ENCODE data around the gene GNAS.

The GNAS gene

DNA sequence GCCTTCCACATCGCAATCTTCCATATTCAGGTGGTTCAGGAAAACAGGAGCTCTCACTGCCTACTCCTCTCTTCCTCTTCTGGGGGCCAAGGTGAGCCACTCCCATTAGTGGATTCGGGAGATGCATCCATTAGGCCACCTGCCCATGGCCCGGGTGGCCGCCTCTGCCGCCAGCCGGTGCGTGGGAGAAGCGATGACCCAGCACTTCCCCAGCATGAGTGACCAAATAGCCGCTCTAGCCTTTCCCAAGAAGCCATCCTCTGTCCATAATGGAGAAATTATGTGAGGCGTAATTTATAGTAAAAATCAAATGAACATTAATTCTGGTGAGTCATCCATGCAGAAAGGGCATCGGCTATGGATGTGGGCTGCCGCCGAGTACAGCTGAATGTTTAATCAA lies 41.2 kb upstream of the GNAS start:
- no peaks in the 10 kb centered on the region for H3K27me3 ChIP-seq (ENCODE audit: insufficient read depth, insufficient read length)
- no peak overlapping the region for H3K4me3 ChIP-seq (ENCODE audit: insufficient read length, low read depth)
- TF ChIP-seq ZNF274 (IDR thresholded peaks at IDR 0.05; ENCODE audit: low read depth, low read length) (no peak), YY1 (IDR thresholded peaks at IDR 0.05; ENCODE audit: insufficient read depth, insufficient read length) (no peak), SUZ12 (IDR thresholded peaks at IDR 0.05; ENCODE audit: extremely low read depth, insufficient read depth, insufficient read length) (no peak)
- H3K4me1 ChIP-seq (ENCODE audit: insufficient read depth, insufficient read length) = peaks cover 13% of the 10 kb centered on the region
- no peaks in the 10 kb centered on the region for H3K9me3 ChIP-seq (ENCODE audit: insufficient read depth, low read length)
- no peak for DNase-seq (ENCODE audit: low read depth, low spot score)
- no peak overlapping the region for H3K9ac ChIP-seq (ENCODE audit: insufficient read length, low read depth)
- H3K36me3 ChIP-seq (ENCODE audit: insufficient read depth, insufficient read length, low read length) = peaks cover 6% of the 10 kb centered on the region

DNA sequence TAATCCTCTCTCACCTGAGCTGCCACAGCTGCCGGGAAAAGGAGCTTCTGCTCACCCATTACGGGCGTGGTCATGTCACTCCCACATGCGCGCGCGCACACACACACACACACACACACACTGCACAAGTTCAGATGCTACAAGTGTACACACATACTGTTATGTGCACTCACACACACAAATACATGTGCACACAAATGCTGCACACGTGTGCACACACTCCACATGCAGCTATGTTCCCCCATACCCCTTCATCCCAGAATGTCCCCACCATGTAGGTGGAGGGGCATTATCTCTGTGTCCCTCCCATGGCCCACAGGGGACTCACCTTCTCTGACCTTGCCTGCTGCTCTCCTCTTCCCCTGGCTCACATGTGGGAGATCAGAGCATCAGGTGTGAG lies 39.1 kb upstream of the GNAS start:
- H3K4me1 ChIP-seq (ENCODE audit: insufficient read depth, insufficient read length) = peaks cover 7% of the 10 kb centered on the region
- DNase-seq (ENCODE audit: low read depth, low spot score) = no peak
- H3K36me3 ChIP-seq (ENCODE audit: insufficient read depth, insufficient read length, low read length) = peaks cover 26% of the 10 kb centered on the region
- H3K4me3 ChIP-seq (ENCODE audit: insufficient read length, low read depth) = no peak overlapping the region
- TF ChIP-seq ZNF274 (IDR thresholded peaks at IDR 0.05; ENCODE audit: low read depth, low read length) (no peak), SUZ12 (IDR thresholded peaks at IDR 0.05; ENCODE audit: extremely low read depth, insufficient read depth, insufficient read length) (no peak), YY1 (IDR thresholded peaks at IDR 0.05; ENCODE audit: insufficient read depth, insufficient read length) (no peak)
- no peaks in the 10 kb centered on the region for H3K27me3 ChIP-seq (ENCODE audit: insufficient read depth, insufficient read length)
- H3K9ac ChIP-seq (ENCODE audit: insufficient read length, low read depth) = no peak overlapping the region
- no peaks in the 10 kb centered on the region for H3K9me3 ChIP-seq (ENCODE audit: insufficient read depth, low read length)

DNA sequence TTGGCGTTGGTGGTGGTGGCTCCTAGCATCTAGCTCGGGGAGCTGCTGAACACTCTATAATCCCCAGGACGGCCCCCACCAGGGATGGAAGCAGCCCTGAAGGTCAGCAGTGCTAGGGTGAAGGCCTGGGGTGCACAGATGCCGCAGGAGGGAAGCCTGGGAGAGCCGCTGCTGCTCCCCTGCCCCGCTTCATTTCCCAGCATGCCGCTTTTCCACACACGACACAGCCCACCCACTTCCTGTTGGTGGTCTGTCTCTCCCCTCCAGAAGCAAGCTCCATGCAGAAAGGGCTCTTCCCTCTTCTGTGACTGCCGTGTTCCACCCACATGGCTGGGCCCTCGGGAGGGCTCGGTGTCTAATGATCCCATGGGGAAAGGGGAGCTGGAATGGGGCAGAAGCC lies 37.1 kb upstream of the GNAS start:
- Histone ChIP-seq H3K4me3 (ENCODE audit: insufficient read length, low read depth) (no peak overlapping the region), H3K36me3 (ENCODE audit: insufficient read depth, insufficient read length, low read length) (peaks cover 44% of the 10 kb centered on the region), H3K4me1 (ENCODE audit: insufficient read depth, insufficient read length) (peaks cover 6% of the 10 kb centered on the region), H3K27me3 (ENCODE audit: insufficient read depth, insufficient read length) (no peaks in the 10 kb centered on the region), H3K9me3 (ENCODE audit: insufficient read depth, low read length) (no peaks in the 10 kb centered on the region), H3K9ac (ENCODE audit: insufficient read length, low read depth) (no peak overlapping the region)
- no peak for TF ChIP-seq ZNF274 (IDR thresholded peaks at IDR 0.05; ENCODE audit: low read depth, low read length)
- DNase-seq (ENCODE audit: low read depth, low spot score) = no peak

DNA sequence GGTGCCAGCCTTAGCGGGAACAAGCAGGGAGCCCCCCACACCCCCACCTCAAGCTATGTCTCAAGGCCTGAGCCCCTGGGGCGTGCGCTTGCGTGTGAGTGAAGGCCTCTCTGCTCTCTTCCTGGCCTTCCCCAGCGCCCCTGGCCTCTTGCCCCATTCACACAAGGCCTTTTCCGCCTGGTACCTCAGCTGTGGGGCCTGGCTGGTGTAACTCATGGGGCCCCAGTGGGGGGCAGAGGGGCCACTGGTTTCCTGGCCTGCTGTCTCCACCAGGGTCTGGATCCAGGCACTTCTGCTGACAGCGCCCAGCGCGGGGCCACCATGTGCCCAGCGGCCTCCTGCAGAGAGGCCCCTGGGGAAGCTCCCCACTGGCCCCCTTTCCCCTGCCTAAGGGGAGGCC lies 36.5 kb upstream of the GNAS start:
- Histone ChIP-seq H3K36me3 (ENCODE audit: insufficient read depth, insufficient read length, low read length) (peaks cover 48% of the 10 kb centered on the region), H3K4me1 (ENCODE audit: insufficient read depth, insufficient read length) (peaks cover 3% of the 10 kb centered on the region), H3K4me3 (ENCODE audit: insufficient read length, low read depth) (no peak overlapping the region), H3K27me3 (ENCODE audit: insufficient read depth, insufficient read length) (no peaks in the 10 kb centered on the region), H3K9me3 (ENCODE audit: insufficient read depth, low read length) (peaks cover 3% of the 10 kb centered on the region; the same call in 1 of the 2 replicates), H3K9ac (ENCODE audit: insufficient read length, low read depth) (no peak overlapping the region)
- TF ChIP-seq SUZ12 (IDR thresholded peaks at IDR 0.05; ENCODE audit: extremely low read depth, insufficient read depth, insufficient read length) = no peak
- TF ChIP-seq YY1 (IDR thresholded peaks at IDR 0.05; ENCODE audit: insufficient read depth, insufficient read length) = no peak
- no peak for TF ChIP-seq ZNF274 (IDR thresholded peaks at IDR 0.05; ENCODE audit: low read depth, low read length)
- no peak for DNase-seq (ENCODE audit: low read depth, low spot score)

DNA sequence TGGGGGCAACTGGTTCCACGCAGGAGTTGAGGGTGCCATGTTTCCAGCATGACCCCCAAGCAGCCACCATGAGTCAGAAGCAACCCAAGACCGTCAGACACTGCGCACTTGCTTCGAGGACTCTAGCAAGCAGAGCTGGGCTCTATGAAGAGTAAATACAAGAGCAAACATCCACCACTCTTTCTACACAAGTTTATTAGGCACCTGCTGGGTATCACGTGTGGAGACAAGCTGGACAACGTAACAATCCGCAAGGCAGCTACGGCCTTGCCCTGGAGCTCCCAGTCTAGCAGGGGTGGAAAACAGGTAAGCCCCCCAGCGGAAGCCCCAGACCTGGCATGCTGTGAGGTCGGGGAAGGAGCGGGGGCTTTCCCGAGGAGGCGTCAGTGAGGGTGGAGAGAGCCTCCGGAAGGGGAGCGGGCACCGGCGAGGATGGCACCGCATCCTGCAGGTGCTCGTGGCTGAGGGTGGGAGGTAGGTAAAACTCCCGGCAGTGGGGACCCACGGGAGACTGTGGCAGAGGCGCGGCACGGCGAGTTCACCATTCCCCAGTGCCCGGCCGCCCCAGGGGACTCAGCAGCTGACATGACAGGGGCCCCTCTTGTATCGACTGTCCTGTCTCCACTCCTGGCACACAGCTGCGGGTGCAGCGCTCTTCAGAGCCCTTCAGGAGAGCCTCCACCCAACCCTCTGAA lies 35.4 kb upstream of the GNAS start:
- H3K27me3 ChIP-seq (ENCODE audit: insufficient read depth, insufficient read length) = no peaks in the 10 kb centered on the region

DNA sequence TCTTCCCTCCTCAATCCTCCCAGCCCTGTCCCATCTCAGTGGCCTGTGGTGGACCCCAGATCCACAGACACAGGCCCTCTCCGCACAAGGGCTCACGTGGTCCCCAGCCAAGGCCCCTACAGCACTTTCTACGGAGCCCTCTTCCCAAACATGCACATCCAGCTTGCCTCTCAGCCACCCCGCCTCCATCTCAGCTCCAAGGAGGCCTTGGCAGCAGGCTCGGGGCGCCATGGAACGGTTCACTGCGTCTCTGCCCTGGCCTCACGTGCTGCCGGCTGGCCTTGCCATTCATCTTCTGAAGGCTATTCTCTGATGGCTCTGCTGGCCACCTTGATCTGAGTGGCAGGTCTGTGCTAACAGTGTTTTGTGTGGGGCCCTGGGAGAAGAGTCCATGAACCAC lies 34.8 kb upstream of the GNAS start:
- no peaks in the 10 kb centered on the region for H3K27me3 ChIP-seq (ENCODE audit: insufficient read depth, insufficient read length)
- H3K9ac ChIP-seq (ENCODE audit: insufficient read length, low read depth) = no peak overlapping the region
- no peak for DNase-seq (ENCODE audit: low read depth, low spot score)
- H3K9me3 ChIP-seq (ENCODE audit: insufficient read depth, low read length) = peaks cover 4% of the 10 kb centered on the region; the same call in 1 of the 2 replicates
- no peak overlapping the region for H3K4me3 ChIP-seq (ENCODE audit: insufficient read length, low read depth)
- H3K36me3 ChIP-seq (ENCODE audit: insufficient read depth, insufficient read length, low read length) = peaks cover 65% of the 10 kb centered on the region
- no peaks in the 10 kb centered on the region for H3K4me1 ChIP-seq (ENCODE audit: insufficient read depth, insufficient read length)
- TF ChIP-seq SUZ12 (IDR thresholded peaks at IDR 0.05; ENCODE audit: extremely low read depth, insufficient read depth, insufficient read length) = no peak
- TF ChIP-seq ZNF274 (IDR thresholded peaks at IDR 0.05; ENCODE audit: low read depth, low read length) = no peak
- TF ChIP-seq YY1 (IDR thresholded peaks at IDR 0.05; ENCODE audit: insufficient read depth, insufficient read length) = no peak

More for the DNA sequence above, 35.4 kb upstream of the GNAS start:
- Histone ChIP-seq H3K9me3 (ENCODE audit: insufficient read depth, low read length) (peaks cover 4% of the 10 kb centered on the region; the same call in 1 of the 2 replicates), H3K4me3 (ENCODE audit: insufficient read length, low read depth) (no peak overlapping the region), H3K36me3 (ENCODE audit: insufficient read depth, insufficient read length, low read length) (peaks cover 59% of the 10 kb centered on the region), H3K4me1 (ENCODE audit: insufficient read depth, insufficient read length) (peaks cover 2% of the 10 kb centered on the region), H3K9ac (ENCODE audit: insufficient read length, low read depth) (no peak overlapping the region)
- DNase-seq (ENCODE audit: low read depth, low spot score) = no peak
- TF ChIP-seq SUZ12 (IDR thresholded peaks at IDR 0.05; ENCODE audit: extremely low read depth, insufficient read depth, insufficient read length) (no peak), ZNF274 (IDR thresholded peaks at IDR 0.05; ENCODE audit: low read depth, low read length) (no peak), YY1 (IDR thresholded peaks at IDR 0.05; ENCODE audit: insufficient read depth, insufficient read length) (no peak)

DNA sequence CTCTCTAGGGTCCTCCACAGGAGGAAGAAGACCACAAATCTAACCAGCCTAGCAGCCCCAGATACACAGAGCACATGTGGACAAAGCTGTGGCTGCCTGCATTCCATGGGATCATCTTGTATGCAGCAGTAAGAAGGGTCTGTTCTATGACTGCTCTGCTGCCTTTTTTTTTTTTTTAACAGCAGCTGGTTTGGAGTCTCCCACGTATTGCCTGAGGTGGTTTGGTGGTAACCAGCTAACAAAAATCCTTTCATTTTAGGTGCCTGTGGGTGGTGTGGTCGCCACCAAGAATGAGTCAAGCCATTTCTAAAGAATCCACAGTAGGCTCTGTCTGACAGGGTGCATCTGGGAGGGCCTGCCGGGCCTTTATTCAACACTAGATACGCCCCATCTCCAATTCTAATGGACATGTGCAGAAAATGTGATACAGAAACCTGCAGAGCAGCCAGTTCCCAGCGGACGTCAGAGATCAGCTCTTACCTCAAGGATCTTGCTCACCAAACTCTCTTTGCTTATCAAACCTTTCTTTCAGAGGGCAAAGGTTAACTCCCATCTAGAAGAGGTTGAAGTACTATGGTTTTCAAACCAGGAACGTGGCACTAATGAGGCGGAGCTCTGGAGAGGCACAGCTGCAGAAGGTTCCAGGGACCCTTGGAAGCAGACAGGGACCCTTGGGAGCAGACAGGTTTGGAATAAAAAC lies 33.8 kb upstream of the GNAS start:
- no peak for TF ChIP-seq ZNF274 (IDR thresholded peaks at IDR 0.05; ENCODE audit: low read depth, low read length)
- no peak for TF ChIP-seq YY1 (IDR thresholded peaks at IDR 0.05; ENCODE audit: insufficient read depth, insufficient read length)
- TF ChIP-seq SUZ12 (IDR thresholded peaks at IDR 0.05; ENCODE audit: extremely low read depth, insufficient read depth, insufficient read length) = no peak
- no peaks in the 10 kb centered on the region for H3K4me1 ChIP-seq (ENCODE audit: insufficient read depth, insufficient read length)
- no peak overlapping the region for H3K4me3 ChIP-seq (ENCODE audit: insufficient read length, low read depth)
- DNase-seq (ENCODE audit: low read depth, low spot score) = no peak
- H3K9me3 ChIP-seq (ENCODE audit: insufficient read depth, low read length) = peaks cover 4% of the 10 kb centered on the region; the same call in 1 of the 2 replicates
- no peak overlapping the region for H3K9ac ChIP-seq (ENCODE audit: insufficient read length, low read depth)
- H3K36me3 ChIP-seq (ENCODE audit: insufficient read depth, insufficient read length, low read length) = peaks cover 75% of the 10 kb centered on the region
- H3K27me3 ChIP-seq (ENCODE audit: insufficient read depth, insufficient read length) = no peaks in the 10 kb centered on the region

All from NT2/D1 (cell line).